ENCODE data around the gene RBPJL.
A peak's percentile ranks its signal among the peaks of the same experiment; 100 is the strongest.

The RBPJL gene

DNA sequence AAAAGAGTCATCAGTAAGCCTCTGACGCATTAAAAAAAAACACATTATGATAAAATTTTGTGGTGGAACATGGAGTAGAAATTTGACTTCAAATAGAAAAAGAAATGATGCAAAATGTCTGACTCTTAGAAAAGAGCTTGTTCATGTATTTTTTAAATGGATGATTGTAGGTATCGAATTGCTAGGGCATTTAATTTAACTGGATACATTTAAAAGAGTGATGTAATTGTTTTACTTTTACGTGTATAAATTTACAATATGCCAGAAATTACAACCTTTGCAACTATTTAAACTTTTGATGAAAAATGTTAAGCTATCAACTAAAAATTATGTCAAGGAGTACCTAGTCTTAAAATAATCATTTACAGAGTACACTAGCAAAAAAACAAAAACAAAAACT, 46.1 kb downstream of the RBPJL start:
- no peak for DNase-seq (ENCODE audit: low read depth)
- no peak overlapping the region for H3K4me3 ChIP-seq (replicated peaks; ENCODE audit: low read depth, low read length)
- no peak for TF ChIP-seq CTCF (IDR thresholded peaks at IDR 0.05; ENCODE audit: low read length, missing control alignments)

DNA sequence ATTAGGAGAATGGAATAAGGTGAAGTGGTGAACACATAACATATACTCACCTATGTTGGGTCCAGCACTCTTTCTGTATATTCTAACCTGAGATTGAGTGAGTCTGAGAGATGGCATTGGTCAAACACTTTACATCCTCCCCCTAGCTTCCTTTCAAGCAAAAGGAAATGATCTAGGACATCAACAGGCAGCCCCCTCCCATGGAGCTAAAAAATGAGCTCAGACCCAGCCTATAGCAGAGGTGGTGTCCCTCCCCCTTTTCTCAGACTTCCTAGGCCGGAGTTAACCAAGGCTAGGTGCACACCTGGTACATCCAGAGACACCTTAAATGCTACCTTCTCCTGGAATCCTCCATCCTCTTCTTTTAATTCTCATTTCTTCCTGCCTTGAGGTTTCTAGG, 47.1 kb downstream of the RBPJL start:
- H3K4me3 ChIP-seq (replicated peaks; ENCODE audit: low read depth, low read length), result no peak overlapping the region
- no peak for TF ChIP-seq CTCF (IDR thresholded peaks at IDR 0.05; ENCODE audit: low read length, missing control alignments)
- DNase-seq (ENCODE audit: low read depth), result no peak

DNA sequence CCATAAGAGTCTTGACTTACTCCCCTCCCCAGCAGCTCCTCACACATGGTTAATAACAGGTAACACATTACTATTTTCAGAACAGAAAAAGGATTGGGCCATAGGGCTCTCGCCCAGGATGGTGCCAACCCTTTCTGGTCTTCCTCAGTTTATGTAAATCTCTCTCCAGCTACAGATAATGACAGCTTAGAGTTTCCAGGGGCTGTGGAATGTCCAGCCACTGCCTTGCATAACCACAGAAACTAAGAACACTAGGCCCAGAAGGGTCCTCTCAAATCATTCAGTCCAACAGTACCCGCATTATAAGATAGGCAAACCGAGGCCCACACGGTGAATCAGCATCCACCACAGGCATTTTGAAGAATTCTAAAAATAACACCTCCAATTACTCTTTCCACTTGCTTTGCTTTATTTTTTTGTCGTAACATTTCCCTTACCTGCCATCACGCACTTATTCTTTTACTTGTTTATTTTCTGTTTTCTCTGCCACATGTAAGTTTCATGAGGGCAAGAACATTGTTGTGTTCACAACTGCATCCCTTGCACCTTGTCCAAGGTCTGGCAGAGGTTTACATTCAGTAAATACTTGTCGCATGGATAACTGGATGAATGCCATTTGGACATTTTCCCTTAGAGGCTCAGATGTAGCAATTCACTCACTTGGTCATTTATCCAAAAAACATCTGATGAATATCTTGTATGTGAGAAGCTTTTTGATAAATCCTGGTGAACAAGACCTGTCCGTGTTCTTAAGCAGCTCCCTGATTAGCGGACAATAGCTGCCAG, 48.0 kb downstream of the RBPJL start:
- no peak for TF ChIP-seq CTCF (IDR thresholded peaks at IDR 0.05; ENCODE audit: low read length, missing control alignments)
- peak; percentile 49 for DNase-seq (ENCODE audit: low read depth)
- H3K4me3 ChIP-seq (replicated peaks; ENCODE audit: low read depth, low read length), result no peak overlapping the region

DNA sequence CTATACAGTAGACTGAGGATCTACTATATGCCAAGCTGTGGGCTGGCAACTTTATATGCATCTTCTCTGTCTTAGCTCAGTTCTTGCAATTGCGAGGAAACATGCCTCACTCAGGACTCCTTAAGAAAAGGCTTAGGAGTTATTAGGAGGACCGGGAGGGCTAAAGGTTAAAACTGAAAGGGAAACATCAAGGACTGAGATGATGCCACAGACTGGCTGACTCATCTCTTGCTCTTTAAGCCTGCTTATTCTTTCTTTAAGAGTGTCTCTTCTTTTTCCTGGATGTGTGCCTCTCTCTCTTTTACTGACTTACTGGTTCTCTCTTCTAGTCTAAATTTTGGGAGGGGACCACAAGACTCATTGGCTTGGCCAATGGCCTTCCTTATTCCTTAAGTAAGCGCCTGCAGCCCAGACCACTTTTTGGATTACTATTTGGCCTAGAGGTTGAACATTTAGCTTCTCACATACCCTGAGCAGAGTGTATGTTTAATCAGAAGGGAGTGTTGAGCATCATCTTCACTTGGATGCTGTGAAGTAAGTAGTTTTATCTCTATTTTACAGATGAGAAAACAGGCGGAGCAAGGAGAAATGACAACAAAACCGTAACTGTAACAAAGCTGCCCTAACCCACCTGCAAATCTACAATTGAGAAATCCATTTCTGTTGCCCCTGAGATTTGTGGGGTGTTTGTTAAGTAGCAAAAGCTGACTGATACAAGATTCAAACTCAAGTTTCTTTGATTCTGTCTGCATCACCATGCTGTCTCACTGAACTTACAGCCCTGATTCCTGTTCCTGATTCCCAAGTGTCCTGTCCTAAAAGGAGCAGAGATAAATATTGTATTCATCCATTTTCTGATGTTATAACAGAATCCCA, 48.8 kb downstream of the RBPJL start:
- no peak for TF ChIP-seq CTCF (IDR thresholded peaks at IDR 0.05; ENCODE audit: low read length, missing control alignments)
- peak; percentile 67 for DNase-seq (ENCODE audit: low read depth)
- H3K4me3 ChIP-seq (replicated peaks; ENCODE audit: low read depth, low read length), result no peak overlapping the region

DNA sequence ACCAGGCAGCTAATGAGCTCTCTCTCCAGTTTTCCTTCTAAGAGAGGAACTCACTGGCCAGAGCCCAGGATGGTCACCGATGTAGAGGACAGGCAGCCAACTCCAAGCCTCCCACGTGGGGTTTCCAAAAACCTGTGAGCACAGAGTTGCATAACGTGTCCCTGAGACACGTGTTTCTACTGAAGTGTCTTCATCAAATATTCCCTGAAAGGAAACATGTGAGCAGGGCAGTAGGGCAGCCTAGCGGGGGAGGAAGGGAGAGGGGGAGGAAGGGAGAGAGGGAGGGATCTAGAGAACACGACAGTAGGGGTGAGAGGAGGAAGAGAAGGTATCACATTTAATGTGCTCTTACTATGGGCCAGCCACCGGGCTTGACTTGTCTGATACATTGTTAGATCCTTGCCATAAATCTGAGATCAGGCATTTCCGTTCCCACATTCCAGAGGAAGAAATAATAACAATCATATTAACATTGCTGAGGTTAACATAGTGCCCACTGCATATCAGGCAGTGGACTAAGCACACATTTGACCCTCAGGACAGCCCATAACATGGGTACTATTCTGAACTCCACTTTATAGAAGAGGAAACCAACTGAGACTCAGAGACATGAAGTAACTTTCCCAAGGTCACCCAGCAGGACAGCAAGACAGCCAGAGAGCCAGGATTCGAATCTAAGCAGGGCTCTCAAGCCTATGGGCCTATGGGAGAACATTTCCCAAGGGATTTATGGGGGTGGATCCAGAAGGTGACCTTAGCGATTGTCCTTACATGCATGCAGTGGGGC, 51.8 kb downstream of the RBPJL start:
- no peak overlapping the region for H3K4me3 ChIP-seq (replicated peaks; ENCODE audit: low read depth, low read length)
- peak; percentile 93 for DNase-seq (ENCODE audit: low read depth)
- TF ChIP-seq CTCF (IDR thresholded peaks at IDR 0.05; ENCODE audit: low read length, missing control alignments), result no peak

GRCh38 chr20:45359069-45359405, 52.4 kb downstream of the RBPJL start:
- DNase-seq (ENCODE audit: low read depth), result peak; percentile 77
- TF ChIP-seq CTCF (IDR thresholded peaks at IDR 0.05; ENCODE audit: low read length, missing control alignments), result no peak
- no peak overlapping the region for H3K4me3 ChIP-seq (replicated peaks; ENCODE audit: low read depth, low read length)
